GM13976 (cell line): ENCODE data around the gene ALLC.

Experiments used
- DNase-seq: peaks from one replicate; pipeline ENCODE4 v3.0.0; 2012; ENCODE audit warnings: low spot score
- in situ Hi-C: fragments of 300-500 bp; cut with MboI; formaldehyde crosslinking; loops from one replicate; pipeline ENCODE4 v1.12.0; 2022; ENCODE audit warnings: low sequenced_read_pairs, mixed read lengths, inconsistent platforms; ENCODE audit not compliant: unreplicated experiment
- TF ChIP-seq, protein P1 (sequence below): IDR thresholded peaks from 2 replicates; pipeline ENCODE4 v1.5.1; 2012; ENCODE audit warnings: borderline replicate concordance, mild to moderate bottlenecking; ENCODE audit not compliant: insufficient read depth; ENCODE audit errors: extremely low read depth, missing control alignments, control extremely low read depth

Gene ALLC

DNA sequence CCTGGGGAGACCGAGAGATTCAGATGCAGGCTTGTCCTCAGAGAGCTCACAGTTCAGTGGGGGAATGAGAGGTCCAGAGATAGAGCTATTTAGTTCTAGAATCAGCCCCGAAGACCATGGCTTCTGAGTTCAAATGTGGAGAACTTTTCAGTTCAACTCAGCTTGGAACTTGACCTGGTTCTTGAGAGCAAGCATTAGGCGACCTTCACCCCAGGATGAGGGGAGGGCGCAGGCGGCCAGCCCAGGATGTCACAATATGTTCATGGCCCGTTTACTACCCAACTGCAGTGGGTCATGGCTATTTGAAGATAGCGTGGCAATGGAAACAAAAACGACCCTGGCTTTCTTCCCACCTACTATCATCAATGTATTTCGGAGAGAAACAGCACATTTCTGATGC lies 79.1 kb downstream of the ALLC start:
- DNase-seq, result no peak
- TF ChIP-seq, protein P1, sequence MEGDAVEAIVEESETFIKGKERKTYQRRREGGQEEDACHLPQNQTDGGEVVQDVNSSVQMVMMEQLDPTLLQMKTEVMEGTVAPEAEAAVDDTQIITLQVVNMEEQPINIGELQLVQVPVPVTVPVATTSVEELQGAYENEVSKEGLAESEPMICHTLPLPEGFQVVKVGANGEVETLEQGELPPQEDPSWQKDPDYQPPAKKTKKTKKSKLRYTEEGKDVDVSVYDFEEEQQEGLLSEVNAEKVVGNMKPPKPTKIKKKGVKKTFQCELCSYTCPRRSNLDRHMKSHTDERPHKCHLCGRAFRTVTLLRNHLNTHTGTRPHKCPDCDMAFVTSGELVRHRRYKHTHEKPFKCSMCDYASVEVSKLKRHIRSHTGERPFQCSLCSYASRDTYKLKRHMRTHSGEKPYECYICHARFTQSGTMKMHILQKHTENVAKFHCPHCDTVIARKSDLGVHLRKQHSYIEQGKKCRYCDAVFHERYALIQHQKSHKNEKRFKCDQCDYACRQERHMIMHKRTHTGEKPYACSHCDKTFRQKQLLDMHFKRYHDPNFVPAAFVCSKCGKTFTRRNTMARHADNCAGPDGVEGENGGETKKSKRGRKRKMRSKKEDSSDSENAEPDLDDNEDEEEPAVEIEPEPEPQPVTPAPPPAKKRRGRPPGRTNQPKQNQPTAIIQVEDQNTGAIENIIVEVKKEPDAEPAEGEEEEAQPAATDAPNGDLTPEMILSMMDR, result no peak
- in situ Hi-C loops, result no loop called here

DNA sequence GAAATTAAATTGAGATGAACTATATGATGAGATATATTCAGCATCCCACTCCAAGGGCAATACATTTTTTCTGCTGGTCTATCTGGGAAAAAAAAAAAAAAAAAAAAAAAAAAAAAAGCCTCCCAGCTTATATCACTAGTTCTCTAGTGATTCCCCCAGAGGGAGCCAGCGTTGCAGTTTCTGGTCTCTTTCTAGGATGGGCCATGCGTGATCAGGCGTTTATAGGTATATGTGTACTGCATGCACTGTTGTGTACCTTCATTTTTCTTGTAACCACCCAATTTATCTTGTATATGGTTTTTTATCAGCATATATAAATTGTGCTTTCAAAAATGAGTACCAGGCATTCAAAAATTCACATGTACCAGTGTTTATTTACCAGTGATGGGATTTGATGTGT lies 80.5 kb downstream of the ALLC start:
- DNase-seq, result peak; percentile 51
- in situ Hi-C loops, result no loop called here

GRCh38 chr2:3739313-3739712 lies 81.3 kb downstream of the ALLC start:
- TF ChIP-seq, protein P1, result no peak
- in situ Hi-C loops, result no loop called here
- DNase-seq, result no peak

More for the DNA sequence above, 80.5 kb downstream of the ALLC start:
- TF ChIP-seq, protein P1, result no peak

- in situ Hi-C loops, result no loop called here
- no peak for DNase-seq
- TF ChIP-seq, protein P1, result no peak
Measured at GRCh38 chr2:3741396-3741795, 83.4 kb downstream of the ALLC start.

DNA sequence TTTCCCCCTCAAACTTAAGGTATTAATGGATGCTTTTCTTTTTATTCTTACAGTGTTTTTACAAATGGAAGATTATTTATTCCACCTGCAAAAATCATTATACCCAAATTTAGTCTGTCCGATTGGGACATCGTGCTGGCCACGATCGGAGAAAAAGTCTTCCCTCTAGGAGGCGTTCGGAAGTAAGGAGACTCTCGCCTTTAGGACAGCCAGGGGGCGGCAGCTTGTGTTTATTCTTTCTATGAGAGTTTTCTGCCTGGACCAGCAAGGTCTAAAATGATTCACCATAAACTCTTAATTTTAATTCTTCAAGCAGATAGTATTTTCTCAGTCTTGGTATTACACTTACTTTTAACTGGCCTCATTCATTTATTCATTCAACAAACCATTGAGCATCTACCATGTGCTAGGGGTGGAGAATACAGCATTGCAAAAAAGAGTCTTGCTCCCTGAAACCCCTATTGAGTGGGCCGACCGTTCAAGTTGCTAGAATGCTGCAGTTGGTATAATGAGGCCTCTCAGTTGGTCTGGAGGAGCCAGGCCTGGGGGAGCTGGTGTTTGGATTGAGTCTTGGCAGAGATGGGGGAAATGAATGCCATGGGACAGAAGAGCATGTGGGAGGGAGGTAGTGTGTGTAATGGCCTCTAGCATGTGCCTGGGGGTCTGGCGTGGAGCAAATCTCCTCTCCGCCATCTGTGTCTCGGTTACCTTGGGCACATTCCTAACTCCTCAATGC lies 84.0 kb downstream of the ALLC start:
- no peak for DNase-seq
- TF ChIP-seq, protein P1, result no peak
- in situ Hi-C loops, result no loop called here

- TF ChIP-seq, protein P1, result no peak
- DNase-seq, result no peak
- in situ Hi-C loops, result no loop called here
Measured at GRCh38 chr2:3742743-3743508, 84.9 kb downstream of the ALLC start.
